Lower leg skin (tissue), 3 donors: Measurements from ENCODE around the gene C3orf18.

Experiments used
- CTCF ChIP-seq, 3 donors: fragments of 450-650 bp; IDR thresholded peaks; one replicate each; pipeline ENCODE4 v1.5.1; 2016; ENCODE audit warnings: antibody characterized with exemption in 3 of 3, mild to moderate bottlenecking in 3 of 3, moderate library complexity in 2 of 3
- POLR2A ChIP-seq, 2 donors: fragments of 450-650 bp; IDR thresholded peaks; one replicate each; pipeline ENCODE4 v1.6.1; 2016 to 2017; ENCODE audit warnings: antibody characterized with exemption in 2 of 2, mild to moderate bottlenecking in 1 of 2, moderate library complexity in 1 of 2

- TF ChIP-seq POLR2A (IDR thresholded peaks at IDR 0.05) (no peak), CTCF (IDR thresholded peaks at IDR 0.05) (no peak)
Observed at GRCh38 chr3:50585919-50586762, 18.6 kb upstream of the C3orf18 start.
